22Rv1 (cell line): ENCODE measurements around the gene SDR42E2.

Experiments used
- H3K27ac ChIP-seq: fragments of 450-650 bp; 2 replicates; pipeline ENCODE4 v1.5.1; 2017
- CTCF ChIP-seq: fragments of 450-650 bp; IDR thresholded peaks from 2 replicates; pipeline ENCODE4 v1.5.1; 2017; ENCODE audit warnings: mild to moderate bottlenecking
- ZFX ChIP-seq: fragments of 450-650 bp; IDR thresholded peaks from 2 replicates; pipeline ENCODE4 v1.6.1; 2017; ENCODE audit warnings: antibody characterized with exemption, borderline replicate concordance

SDR42E2 gene

GRCh38 chr16:22181426-22181825, 19.1 kb downstream of the SDR42E2 start:
- TF ChIP-seq ZFX = no peak
- TF ChIP-seq CTCF = no peak

GRCh38 chr16:22181843-22182242, 19.5 kb downstream of the SDR42E2 start:
- TF ChIP-seq ZFX = no peak
- no peak for TF ChIP-seq CTCF
- no peak overlapping the region for H3K27ac ChIP-seq

More at GRCh38 chr16:22181426-22181825, 19.1 kb downstream of the SDR42E2 start:
- no peak overlapping the region for H3K27ac ChIP-seq

- TF ChIP-seq ZFX (no peak), CTCF (no peak)
- H3K27ac ChIP-seq = no peak overlapping the region
Observed at GRCh38 chr16:22183335-22183734, 21.0 kb downstream of the SDR42E2 start.

GRCh38 chr16:22183901-22184614, 21.8 kb downstream of the SDR42E2 start:
- H3K27ac ChIP-seq = no peak overlapping the region
- TF ChIP-seq ZFX (no peak), CTCF (0 out of 2 replicates have a peak, but pooled peaks have one; percentile 7)

DNA sequence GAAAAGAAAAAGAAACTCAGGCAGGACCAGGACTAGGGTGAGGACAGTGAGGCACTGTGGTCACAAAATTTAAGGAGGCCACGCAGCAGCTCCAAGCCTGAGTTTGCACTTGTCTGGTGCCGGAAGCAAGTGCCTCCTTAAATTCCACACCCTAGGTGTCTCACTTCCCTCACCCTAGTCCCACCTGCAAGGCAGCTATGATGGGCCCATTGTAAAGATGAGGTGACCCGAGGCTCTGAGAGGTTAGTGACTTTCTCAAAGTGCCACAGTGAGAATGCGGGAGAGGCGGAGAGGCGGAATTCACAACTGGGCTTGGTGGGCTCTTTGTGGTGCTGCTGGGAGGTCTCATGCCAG, 22.3 kb downstream of the SDR42E2 start:
- no peak overlapping the region for H3K27ac ChIP-seq
- TF ChIP-seq ZFX (no peak), CTCF (no peak)

GRCh38 chr16:22186517-22186916, 24.2 kb downstream of the SDR42E2 start:
- no peak overlapping the region for H3K27ac ChIP-seq
- TF ChIP-seq CTCF (peak; percentile 37), ZFX (no peak)

GRCh38 chr16:22188267-22188594, 25.9 kb downstream of the SDR42E2 start:
- TF ChIP-seq CTCF (no peak), ZFX (no peak)
- no peak overlapping the region for H3K27ac ChIP-seq
